ENCODE data around the gene UBL4B.

Gene UBL4B

GRCh38 chr1:110159168-110159567, 46.9 kb downstream of the UBL4B start:
- no peak for DNase-seq

GRCh38 chr1:110160538-110161100, 48.4 kb downstream of the UBL4B start:
- no peak for DNase-seq

GRCh38 chr1:110161165-110161564, 48.9 kb downstream of the UBL4B start:
- no peak for DNase-seq

- no peak for DNase-seq
Observed at GRCh38 chr1:110161849-110162248, 49.6 kb downstream of the UBL4B start.
